Sigmoid colon (tissue), 3 donors: ENCODE results near the gene ZNF675.
"Not testable (repeated sequence)": the region's sequence is repeated elsewhere in the genome, so short reads cannot be mapped to it uniquely, and the experiment has no call there.

Experiments
- POLR2A ChIP-seq, 2 donors: fragments of 450-650 bp; IDR thresholded peaks; one replicate each; pipeline ENCODE4 v1.6.1; 2016; ENCODE audit warnings: antibody characterized with exemption in 2 of 2, mild to moderate bottlenecking in 2 of 2, moderate library complexity in 2 of 2
- TF ChIP-seq, protein P1 (sequence below), 4 experiments: fragments of 450-650 bp in 3 of 4; fragments of 200-600 bp in 1 of 4; IDR thresholded peaks; one replicate each; pipeline ENCODE4 v1.5.1; 2016 to 2019; ENCODE audit warnings: antibody characterized with exemption in 4 of 4, mild to moderate bottlenecking in 3 of 4, moderate library complexity in 2 of 4

DNA sequence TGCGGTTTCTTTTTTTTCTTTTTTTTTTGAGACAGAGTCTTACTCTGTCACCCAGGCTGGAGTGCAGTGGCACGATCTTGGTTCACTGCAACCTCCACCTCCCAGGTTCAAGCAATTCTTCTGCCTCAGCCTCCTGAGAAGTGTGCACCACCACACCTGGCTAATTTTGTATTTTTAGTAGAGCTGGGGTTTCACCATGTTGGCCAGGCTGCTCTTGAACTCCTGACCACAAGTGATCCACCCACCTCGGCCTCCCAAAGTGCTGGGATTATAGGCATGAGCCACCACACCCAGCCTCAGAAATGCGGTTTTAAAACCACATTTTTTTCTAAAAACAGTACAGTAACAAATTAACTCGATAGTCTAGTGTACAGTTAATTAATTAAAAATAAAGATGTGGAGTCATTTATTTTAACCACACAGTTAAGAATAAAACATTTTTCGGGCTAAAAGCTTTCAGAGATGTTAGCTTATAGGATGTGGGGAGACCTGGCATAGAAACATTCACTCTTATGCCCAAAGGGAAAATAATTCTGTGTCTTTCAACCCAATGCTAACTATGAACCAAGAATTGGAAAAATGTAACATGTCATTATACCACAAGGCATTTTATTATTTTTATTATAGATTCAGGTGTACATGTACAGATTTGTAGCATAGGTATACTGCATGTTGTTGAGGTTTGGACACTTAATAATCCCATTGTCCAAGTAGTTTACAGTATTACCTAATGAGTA lies 43.9 kb upstream of the ZNF675 start:
- not testable (repeated sequence) for TF ChIP-seq POLR2A (IDR thresholded peaks at IDR 0.05)
- TF ChIP-seq, protein P1, sequence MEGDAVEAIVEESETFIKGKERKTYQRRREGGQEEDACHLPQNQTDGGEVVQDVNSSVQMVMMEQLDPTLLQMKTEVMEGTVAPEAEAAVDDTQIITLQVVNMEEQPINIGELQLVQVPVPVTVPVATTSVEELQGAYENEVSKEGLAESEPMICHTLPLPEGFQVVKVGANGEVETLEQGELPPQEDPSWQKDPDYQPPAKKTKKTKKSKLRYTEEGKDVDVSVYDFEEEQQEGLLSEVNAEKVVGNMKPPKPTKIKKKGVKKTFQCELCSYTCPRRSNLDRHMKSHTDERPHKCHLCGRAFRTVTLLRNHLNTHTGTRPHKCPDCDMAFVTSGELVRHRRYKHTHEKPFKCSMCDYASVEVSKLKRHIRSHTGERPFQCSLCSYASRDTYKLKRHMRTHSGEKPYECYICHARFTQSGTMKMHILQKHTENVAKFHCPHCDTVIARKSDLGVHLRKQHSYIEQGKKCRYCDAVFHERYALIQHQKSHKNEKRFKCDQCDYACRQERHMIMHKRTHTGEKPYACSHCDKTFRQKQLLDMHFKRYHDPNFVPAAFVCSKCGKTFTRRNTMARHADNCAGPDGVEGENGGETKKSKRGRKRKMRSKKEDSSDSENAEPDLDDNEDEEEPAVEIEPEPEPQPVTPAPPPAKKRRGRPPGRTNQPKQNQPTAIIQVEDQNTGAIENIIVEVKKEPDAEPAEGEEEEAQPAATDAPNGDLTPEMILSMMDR (IDR thresholded peaks at IDR 0.05), result not testable (repeated sequence)
